GM12878 (cell line): ENCODE data around the gene SYTL5.

Experiments used
- BRCA1 ChIP-seq: IDR thresholded peaks from 2 replicates; pipeline ENCODE4 v1.6.1; 2011; ENCODE audit warnings: low read depth, low read length, improper control_type of control experiment
- CHD4 ChIP-seq: fragments of 200-600 bp; sonication (generic); IDR thresholded peaks from 2 replicates; pipeline ENCODE4 v1.6.1; 2016; ENCODE audit warnings: mild to moderate bottlenecking
- EZH2 ChIP-seq: IDR thresholded peaks from 2 replicates; pipeline ENCODE4 v1.6.1; 2012; ENCODE audit warnings: low read depth, mild to moderate bottlenecking, control low read depth, inconsistent platforms, low read length, borderline replicate concordance; ENCODE audit not compliant: control insufficient read depth
- MXI1 ChIP-seq: fragments of 150-350 bp; IDR thresholded peaks from 2 replicates; pipeline ENCODE4 v1.6.1; 2011; ENCODE audit warnings: low read depth, mild to moderate bottlenecking, inconsistent platforms, low read length, improper control_type of control experiment
- POLR2A ChIP-seq: IDR thresholded peaks from 2 replicates; pipeline ENCODE4 v1.6.1; 2011; ENCODE audit warnings: low read depth, mild to moderate bottlenecking, low read length
- POLR2AphosphoS5 ChIP-seq: IDR thresholded peaks from 2 replicates; pipeline ENCODE4 v1.6.1; 2011; ENCODE audit warnings: mild to moderate bottlenecking, low read length, inconsistent platforms
- SRF ChIP-seq, 2 experiments: IDR thresholded peaks; 2 replicates each; pipeline ENCODE4 v1.6.1; 2011; ENCODE audit warnings: low read depth in 2 of 2, low read length in 2 of 2, mild to moderate bottlenecking in 1 of 2, moderate library complexity in 1 of 2
- TF ChIP-seq, protein P1 (sequence below): IDR thresholded peaks from 2 replicates; pipeline ENCODE4 v1.6.1; 2011; ENCODE audit warnings: borderline replicate concordance, low read depth, mild to moderate bottlenecking, moderate library complexity, low read length; ENCODE audit not compliant: insufficient read depth, poor library complexity, severe bottlenecking
- TF ChIP-seq, protein P2 (sequence below): fragments of 450-650 bp; IDR thresholded peaks from 2 replicates; pipeline ENCODE4 v1.6.1; 2017; ENCODE audit warnings: mild to moderate bottlenecking
- TF ChIP-seq, protein P3 (sequence below), 3 experiments: IDR thresholded peaks in 2 of 3; conservative IDR thresholded peaks in 1 of 3; 2 replicates each; pipeline ENCODE4 v1.5.1; 2011; ENCODE audit warnings: low read depth in 3 of 3, low read length in 3 of 3, mild to moderate bottlenecking in 3 of 3, control low read depth in 2 of 3, moderate library complexity in 2 of 3, inconsistent platforms in 1 of 3, mixed read lengths in 1 of 3; ENCODE audit not compliant: control insufficient read depth in 2 of 3, insufficient read depth in 1 of 3; ENCODE audit errors: extremely low read depth in 1 of 3

DNA sequence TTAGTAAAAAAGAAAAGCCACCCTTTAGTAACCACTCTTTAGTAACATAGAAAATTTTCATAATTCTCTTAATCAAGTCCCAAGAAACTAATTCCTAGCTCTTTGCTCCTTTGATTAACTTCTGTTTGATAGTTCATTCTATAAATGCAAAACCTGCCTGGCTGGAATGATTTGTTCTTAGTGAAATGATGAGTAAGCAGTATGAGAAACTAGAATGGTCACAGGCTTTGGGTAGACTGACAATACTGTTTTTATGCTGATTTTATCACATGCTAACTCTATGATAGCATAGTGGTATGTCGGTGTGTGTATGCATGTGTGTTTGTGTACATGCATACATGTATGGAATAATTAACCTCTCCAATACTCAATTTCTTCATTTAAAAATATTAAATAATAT lies 81.2 kb downstream of the SYTL5 start:
- TF ChIP-seq, protein P1, sequence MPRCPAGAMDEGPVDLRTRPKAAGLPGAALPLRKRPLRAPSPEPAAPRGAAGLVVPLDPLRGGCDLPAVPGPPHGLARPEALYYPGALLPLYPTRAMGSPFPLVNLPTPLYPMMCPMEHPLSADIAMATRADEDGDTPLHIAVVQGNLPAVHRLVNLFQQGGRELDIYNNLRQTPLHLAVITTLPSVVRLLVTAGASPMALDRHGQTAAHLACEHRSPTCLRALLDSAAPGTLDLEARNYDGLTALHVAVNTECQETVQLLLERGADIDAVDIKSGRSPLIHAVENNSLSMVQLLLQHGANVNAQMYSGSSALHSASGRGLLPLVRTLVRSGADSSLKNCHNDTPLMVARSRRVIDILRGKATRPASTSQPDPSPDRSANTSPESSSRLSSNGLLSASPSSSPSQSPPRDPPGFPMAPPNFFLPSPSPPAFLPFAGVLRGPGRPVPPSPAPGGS: no peak
- TF ChIP-seq, protein P2, sequence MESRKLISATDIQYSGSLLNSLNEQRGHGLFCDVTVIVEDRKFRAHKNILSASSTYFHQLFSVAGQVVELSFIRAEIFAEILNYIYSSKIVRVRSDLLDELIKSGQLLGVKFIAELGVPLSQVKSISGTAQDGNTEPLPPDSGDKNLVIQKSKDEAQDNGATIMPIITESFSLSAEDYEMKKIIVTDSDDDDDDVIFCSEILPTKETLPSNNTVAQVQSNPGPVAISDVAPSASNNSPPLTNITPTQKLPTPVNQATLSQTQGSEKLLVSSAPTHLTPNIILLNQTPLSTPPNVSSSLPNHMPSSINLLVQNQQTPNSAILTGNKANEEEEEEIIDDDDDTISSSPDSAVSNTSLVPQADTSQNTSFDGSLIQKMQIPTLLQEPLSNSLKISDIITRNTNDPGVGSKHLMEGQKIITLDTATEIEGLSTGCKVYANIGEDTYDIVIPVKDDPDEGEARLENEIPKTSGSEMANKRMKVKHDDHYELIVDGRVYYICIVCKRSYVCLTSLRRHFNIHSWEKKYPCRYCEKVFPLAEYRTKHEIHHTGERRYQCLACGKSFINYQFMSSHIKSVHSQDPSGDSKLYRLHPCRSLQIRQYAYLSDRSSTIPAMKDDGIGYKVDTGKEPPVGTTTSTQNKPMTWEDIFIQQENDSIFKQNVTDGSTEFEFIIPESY: no peak
- TF ChIP-seq, protein P3, sequence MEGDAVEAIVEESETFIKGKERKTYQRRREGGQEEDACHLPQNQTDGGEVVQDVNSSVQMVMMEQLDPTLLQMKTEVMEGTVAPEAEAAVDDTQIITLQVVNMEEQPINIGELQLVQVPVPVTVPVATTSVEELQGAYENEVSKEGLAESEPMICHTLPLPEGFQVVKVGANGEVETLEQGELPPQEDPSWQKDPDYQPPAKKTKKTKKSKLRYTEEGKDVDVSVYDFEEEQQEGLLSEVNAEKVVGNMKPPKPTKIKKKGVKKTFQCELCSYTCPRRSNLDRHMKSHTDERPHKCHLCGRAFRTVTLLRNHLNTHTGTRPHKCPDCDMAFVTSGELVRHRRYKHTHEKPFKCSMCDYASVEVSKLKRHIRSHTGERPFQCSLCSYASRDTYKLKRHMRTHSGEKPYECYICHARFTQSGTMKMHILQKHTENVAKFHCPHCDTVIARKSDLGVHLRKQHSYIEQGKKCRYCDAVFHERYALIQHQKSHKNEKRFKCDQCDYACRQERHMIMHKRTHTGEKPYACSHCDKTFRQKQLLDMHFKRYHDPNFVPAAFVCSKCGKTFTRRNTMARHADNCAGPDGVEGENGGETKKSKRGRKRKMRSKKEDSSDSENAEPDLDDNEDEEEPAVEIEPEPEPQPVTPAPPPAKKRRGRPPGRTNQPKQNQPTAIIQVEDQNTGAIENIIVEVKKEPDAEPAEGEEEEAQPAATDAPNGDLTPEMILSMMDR (IDR thresholded peaks at IDR 0.05 in 2 of 3, conservative IDR thresholded peaks at IDR 0.05 in 1 of 3; ENCODE audit: control insufficient read depth in 2 of 3, extremely low read depth in 1 of 3, insufficient read depth in 1 of 3, low read depth in 3 of 3, low read length in 3 of 3): no peak
- TF ChIP-seq SRF (IDR thresholded peaks at IDR 0.05; ENCODE audit: low read depth in 2 of 2, low read length in 2 of 2): no peak
- no peak for TF ChIP-seq MXI1
- TF ChIP-seq CHD4: no peak
- TF ChIP-seq BRCA1: no peak
- no peak for TF ChIP-seq EZH2
- no peak for TF ChIP-seq POLR2A
- TF ChIP-seq POLR2AphosphoS5: no peak
